Thyroid gland (tissue), 4 donors: Measurements from ENCODE around the gene TBC1D22A.

Experiments used
- POLR2A ChIP-seq, 2 donors: fragments of 450-650 bp; IDR thresholded peaks; one replicate each; pipeline ENCODE4 v1.6.1; 2017; ENCODE audit warnings: antibody characterized with exemption in 2 of 2, mild to moderate bottlenecking in 2 of 2, moderate library complexity in 1 of 2
- TF ChIP-seq, protein P1 (sequence below), 6 experiments: fragments of 200-600 bp in 3 of 6; fragments of 450-650 bp in 3 of 6; sonication (generic) in 3 of 6; IDR thresholded peaks; one replicate each; pipeline ENCODE4 v1.5.1; 2016 to 2019; ENCODE audit warnings: antibody characterized with exemption in 6 of 6, mild to moderate bottlenecking in 2 of 6, inconsistent platforms in 1 of 6, moderate library complexity in 1 of 6

DNA sequence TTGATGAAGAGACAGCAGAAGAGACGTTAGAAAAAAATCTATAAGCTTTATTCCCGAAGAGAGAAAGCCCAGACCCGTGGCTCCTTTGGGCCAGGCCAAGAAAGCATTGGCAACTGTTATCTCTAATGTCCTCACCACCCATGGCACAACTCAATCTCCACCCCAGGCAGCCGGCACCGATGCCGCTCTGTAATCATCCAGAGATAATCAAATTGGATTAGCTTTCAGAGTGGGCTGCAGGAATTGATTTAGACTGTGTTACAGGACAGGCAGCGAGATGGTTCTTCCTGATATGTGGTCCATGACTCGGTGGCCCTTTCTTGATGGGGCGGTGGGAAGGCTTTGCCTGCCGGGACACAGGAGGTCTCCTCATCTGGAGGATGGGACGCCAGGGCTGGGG, 383.9 kb downstream of the TBC1D22A start:
- TF ChIP-seq, protein P1, sequence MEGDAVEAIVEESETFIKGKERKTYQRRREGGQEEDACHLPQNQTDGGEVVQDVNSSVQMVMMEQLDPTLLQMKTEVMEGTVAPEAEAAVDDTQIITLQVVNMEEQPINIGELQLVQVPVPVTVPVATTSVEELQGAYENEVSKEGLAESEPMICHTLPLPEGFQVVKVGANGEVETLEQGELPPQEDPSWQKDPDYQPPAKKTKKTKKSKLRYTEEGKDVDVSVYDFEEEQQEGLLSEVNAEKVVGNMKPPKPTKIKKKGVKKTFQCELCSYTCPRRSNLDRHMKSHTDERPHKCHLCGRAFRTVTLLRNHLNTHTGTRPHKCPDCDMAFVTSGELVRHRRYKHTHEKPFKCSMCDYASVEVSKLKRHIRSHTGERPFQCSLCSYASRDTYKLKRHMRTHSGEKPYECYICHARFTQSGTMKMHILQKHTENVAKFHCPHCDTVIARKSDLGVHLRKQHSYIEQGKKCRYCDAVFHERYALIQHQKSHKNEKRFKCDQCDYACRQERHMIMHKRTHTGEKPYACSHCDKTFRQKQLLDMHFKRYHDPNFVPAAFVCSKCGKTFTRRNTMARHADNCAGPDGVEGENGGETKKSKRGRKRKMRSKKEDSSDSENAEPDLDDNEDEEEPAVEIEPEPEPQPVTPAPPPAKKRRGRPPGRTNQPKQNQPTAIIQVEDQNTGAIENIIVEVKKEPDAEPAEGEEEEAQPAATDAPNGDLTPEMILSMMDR (IDR thresholded peaks at IDR 0.05): no peak
- TF ChIP-seq POLR2A (IDR thresholded peaks at IDR 0.05): no peak
